Stomach (tissue), 4 donors: Measurements from ENCODE around the gene PTPRJ.
A peak's percentile ranks its signal among the peaks of the same experiment; 100 is the strongest.

ENCODE experiments used
- EP300 ChIP-seq: sonication (generic); formaldehyde crosslinking; IDR thresholded peaks from one replicate; pipeline ENCODE4 v1.6.1; 2017; ENCODE audit warnings: antibody characterized with exemption
- POLR2A ChIP-seq, 4 donors: fragments of 450-650 bp; IDR thresholded peaks; one replicate each; pipeline ENCODE4 v1.6.1; 2016; ENCODE audit warnings: antibody characterized with exemption in 4 of 4, control low read depth in 2 of 4, mild to moderate bottlenecking in 1 of 4, moderate library complexity in 1 of 4
- POLR2AphosphoS5 ChIP-seq, 3 donors: sonication (generic); formaldehyde crosslinking; IDR thresholded peaks; one replicate each; pipeline ENCODE4 v1.6.1; 2016; ENCODE audit warnings: antibody characterized with exemption in 3 of 3
- TF ChIP-seq, protein P1 (sequence below), 7 experiments: fragments of 450-650 bp in 4 of 7; fragments of 200-600 bp in 3 of 7; sonication (generic) in 3 of 7; IDR thresholded peaks; one replicate each; pipeline ENCODE4 v1.5.1; 2016 to 2019; ENCODE audit warnings: antibody characterized with exemption in 7 of 7, control low read depth in 2 of 7, mild to moderate bottlenecking in 1 of 7

DNA sequence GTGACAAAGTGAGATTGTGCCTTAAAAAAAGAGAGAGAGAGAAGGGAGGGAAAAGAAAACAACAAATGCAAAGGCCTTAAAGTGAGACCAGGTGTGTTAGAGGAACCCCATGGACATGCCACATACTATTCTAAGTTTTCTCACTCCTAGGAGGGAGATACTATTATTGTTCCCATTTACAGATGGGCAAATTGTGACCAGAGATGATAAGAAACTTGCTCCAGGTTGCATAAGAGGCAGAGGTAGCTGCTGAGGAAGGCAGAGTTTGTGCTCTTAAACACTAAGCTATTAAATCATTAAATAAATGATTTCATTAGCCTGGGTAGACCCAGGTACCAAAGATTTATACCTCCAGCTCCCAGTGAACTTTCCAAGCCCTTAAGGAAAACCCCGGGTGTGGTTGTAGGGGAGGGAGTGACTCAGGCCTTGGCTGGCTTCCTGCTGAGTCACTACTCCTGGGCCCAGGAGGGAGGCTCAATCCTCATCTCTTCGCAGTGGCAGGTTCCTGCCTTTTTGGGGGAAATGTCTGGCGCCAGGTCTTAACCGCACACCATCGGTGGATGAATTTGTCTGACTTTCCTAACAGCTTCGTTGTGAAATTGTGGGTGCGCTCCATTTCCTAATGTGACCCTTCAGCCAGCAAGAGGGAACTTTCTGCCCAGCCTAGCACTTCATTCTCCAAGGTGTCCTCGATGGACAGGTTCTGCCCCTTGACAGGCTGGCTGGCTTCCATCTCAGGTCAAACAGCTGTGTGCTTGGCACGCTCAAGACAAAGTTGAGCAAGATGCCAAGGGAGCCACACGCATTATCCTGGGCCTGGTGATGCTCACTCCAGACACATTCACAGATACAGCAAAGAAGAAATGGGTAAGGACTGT, 33.4 kb upstream of the PTPRJ start:
- TF ChIP-seq, protein P1, sequence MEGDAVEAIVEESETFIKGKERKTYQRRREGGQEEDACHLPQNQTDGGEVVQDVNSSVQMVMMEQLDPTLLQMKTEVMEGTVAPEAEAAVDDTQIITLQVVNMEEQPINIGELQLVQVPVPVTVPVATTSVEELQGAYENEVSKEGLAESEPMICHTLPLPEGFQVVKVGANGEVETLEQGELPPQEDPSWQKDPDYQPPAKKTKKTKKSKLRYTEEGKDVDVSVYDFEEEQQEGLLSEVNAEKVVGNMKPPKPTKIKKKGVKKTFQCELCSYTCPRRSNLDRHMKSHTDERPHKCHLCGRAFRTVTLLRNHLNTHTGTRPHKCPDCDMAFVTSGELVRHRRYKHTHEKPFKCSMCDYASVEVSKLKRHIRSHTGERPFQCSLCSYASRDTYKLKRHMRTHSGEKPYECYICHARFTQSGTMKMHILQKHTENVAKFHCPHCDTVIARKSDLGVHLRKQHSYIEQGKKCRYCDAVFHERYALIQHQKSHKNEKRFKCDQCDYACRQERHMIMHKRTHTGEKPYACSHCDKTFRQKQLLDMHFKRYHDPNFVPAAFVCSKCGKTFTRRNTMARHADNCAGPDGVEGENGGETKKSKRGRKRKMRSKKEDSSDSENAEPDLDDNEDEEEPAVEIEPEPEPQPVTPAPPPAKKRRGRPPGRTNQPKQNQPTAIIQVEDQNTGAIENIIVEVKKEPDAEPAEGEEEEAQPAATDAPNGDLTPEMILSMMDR (IDR thresholded peaks at IDR 0.05) = no peak
- no peak for TF ChIP-seq POLR2A (IDR thresholded peaks at IDR 0.05)
- TF ChIP-seq POLR2AphosphoS5 (IDR thresholded peaks at IDR 0.05) = peak in 2 of 3 donors; percentile 43 to 69
- no peak for TF ChIP-seq EP300
